ENCODE measurements around the gene ZEB1. TPM values are rescaled to one million over a fixed set of nuclear protein-coding genes. Genes with fewer than 3 reads are reported as not detected.

The ZEB1 gene
- total and polyA plus RNA-seq, 2 of the 13 experiments (the other 11 are each of a cell fraction or from before 2014, with no cell fraction given) = 9.6 to 18.0 TPM

DNA sequence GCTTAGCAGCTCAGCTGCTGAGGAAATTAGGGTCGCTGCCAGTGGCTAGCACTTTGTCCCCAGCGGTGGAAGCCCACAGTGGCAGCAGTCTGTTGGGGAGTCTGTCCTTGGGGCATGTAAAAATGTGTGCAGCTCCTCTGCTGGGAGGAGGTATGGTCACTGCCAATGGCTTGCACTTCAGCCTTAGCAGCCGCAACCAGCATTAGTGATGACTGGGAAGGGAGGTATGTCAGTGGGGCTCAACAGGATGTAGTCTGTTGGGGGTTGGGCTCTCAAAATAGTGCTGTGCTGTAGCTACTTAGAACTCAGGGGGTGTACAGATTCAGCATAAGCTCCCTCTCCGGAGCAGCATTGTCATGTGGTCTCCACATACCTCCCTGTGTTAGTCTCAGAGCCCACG, 189.9 kb downstream of the ZEB1 start (continued):
- TF ChIP-seq, protein P1, sequence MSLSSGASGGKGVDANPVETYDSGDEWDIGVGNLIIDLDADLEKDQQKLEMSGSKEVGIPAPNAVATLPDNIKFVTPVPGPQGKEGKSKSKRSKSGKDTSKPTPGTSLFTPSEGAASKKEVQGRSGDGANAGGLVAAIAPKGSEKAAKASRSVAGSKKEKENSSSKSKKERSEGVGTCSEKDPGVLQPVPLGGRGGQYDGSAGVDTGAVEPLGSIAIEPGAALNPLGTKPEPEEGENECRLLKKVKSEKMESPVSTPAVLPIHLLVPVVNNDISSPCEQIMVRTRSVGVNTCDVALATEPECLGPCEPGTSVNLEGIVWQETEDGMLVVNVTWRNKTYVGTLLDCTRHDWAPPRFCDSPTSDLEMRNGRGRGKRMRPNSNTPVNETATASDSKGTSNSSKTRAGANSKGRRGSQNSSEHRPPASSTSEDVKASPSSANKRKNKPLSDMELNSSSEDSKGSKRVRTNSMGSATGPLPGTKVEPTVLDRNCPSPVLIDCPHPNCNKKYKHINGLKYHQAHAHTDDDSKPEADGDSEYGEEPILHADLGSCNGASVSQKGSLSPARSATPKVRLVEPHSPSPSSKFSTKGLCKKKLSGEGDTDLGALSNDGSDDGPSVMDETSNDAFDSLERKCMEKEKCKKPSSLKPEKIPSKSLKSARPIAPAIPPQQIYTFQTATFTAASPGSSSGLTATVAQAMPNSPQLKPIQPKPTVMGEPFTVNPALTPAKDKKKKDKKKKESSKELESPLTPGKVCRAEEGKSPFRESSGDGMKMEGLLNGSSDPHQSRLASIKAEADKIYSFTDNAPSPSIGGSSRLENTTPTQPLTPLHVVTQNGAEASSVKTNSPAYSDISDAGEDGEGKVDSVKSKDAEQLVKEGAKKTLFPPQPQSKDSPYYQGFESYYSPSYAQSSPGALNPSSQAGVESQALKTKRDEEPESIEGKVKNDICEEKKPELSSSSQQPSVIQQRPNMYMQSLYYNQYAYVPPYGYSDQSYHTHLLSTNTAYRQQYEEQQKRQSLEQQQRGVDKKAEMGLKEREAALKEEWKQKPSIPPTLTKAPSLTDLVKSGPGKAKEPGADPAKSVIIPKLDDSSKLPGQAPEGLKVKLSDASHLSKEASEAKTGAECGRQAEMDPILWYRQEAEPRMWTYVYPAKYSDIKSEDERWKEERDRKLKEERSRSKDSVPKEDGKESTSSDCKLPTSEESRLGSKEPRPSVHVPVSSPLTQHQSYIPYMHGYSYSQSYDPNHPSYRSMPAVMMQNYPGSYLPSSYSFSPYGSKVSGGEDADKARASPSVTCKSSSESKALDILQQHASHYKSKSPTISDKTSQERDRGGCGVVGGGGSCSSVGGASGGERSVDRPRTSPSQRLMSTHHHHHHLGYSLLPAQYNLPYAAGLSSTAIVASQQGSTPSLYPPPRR (CRISPR knock-in tag; IDR thresholded peaks at IDR 0.05; ENCODE audit: borderline replicate concordance) = no peak
- TF ChIP-seq ZFP62 (CRISPR knock-in tag; IDR thresholded peaks at IDR 0.05) (no peak), EZH2 (conservative IDR thresholded peaks at IDR 0.05; ENCODE audit: low read depth, low read length) (no peak)
- TF ChIP-seq, protein P2, sequence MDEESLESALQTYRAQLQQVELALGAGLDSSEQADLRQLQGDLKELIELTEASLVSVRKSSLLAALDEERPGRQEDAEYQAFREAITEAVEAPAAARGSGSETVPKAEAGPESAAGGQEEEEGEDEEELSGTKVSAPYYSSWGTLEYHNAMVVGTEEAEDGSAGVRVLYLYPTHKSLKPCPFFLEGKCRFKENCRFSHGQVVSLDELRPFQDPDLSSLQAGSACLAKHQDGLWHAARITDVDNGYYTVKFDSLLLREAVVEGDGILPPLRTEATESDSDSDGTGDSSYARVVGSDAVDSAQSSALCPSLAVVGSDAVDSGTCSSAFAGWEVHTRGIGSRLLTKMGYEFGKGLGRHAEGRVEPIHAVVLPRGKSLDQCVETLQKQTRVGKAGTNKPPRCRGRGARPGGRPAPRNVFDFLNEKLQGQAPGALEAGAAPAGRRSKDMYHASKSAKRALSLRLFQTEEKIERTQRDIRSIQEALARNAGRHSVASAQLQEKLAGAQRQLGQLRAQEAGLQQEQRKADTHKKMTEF (CRISPR knock-in tag; IDR thresholded peaks at IDR 0.05) = no peak

DNA sequence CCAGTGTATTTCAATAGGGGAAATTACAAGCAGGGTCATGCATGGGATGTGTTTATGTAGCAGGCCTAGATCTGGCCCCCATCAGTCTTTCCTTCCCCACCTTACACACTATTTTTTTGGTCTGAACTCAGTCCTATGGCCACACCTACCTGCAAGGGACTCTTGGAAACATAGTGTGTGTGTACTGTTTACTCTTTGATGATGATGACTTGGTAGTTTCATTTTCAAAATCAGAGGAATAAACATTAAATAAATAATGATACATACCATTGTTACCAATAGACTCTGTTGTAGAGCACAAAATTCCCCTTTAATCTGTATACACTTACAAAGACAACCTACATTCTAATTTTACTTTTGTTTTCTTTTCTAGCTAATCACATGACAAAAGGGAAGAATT, 191.0 kb downstream of the ZEB1 start:
- DNase-seq (ENCODE audit: low spot score) = no peak
- H3K4me1 ChIP-seq (ENCODE audit: insufficient read depth, low read length) = no peaks in the 10 kb centered on the region
- H3K9me3 ChIP-seq (ENCODE audit: low read length) = peaks cover 31% of the 10 kb centered on the region
- ChIA-PET CTCF (ENCODE audit: low intra/inter-chr PET ratio, low total read pairs) (no interaction called here), POLR2A (no interaction called here)
- no peak overlapping the region for H3K9ac ChIP-seq (ENCODE audit: insufficient read depth, low read depth, low read length)
- no peak overlapping the region for H2AFZ ChIP-seq (ENCODE audit: low read length)
- H3K27ac ChIP-seq (ENCODE audit: extremely low read length, insufficient read depth, low read length) = no peak overlapping the region
- ATAC-seq = no peak
- in situ Hi-C loops (cut with HindIII; ENCODE audit: extremely low pct_ligation_motif_present, low pct_unique_long_range_greater_than_20kb) (no loop called here), intact Hi-C loops (cut with micrococcal nuclease; ENCODE audit: unreplicated experiment) (no loop called here)
- no peaks in the 10 kb centered on the region for H4K20me1 ChIP-seq (ENCODE audit: insufficient read depth, low read length)
- H3K79me2 ChIP-seq (ENCODE audit: insufficient read depth, low read length) = no peaks in the 10 kb centered on the region
- no peak overlapping the region for H3K4me2 ChIP-seq (ENCODE audit: low read depth, low read length)
- peaks cover 5 to 11% of the 10 kb centered on the region in 2 experiments; a peak in 3 of 5 replicates for H3K36me3 ChIP-seq (replicated peaks in 1 of 2; ENCODE audit: control insufficient read depth in 1 of 2, insufficient read depth in 2 of 2, low read length in 2 of 2)
- H3K4me3 ChIP-seq (replicated peaks in 1 of 3; ENCODE audit: insufficient read depth in 1 of 3, low read depth in 2 of 3, low read length in 3 of 3) = no peak overlapping the region
- no peak for FAIRE-seq
- no peaks in the 10 kb centered on the region for H3K27me3 ChIP-seq (ENCODE audit: control insufficient read depth in 1 of 2, insufficient read depth in 2 of 2, low read length in 2 of 2)
- BruUV-seq (replicated peaks) = no TSS peak
- TF ChIP-seq, protein P3, sequence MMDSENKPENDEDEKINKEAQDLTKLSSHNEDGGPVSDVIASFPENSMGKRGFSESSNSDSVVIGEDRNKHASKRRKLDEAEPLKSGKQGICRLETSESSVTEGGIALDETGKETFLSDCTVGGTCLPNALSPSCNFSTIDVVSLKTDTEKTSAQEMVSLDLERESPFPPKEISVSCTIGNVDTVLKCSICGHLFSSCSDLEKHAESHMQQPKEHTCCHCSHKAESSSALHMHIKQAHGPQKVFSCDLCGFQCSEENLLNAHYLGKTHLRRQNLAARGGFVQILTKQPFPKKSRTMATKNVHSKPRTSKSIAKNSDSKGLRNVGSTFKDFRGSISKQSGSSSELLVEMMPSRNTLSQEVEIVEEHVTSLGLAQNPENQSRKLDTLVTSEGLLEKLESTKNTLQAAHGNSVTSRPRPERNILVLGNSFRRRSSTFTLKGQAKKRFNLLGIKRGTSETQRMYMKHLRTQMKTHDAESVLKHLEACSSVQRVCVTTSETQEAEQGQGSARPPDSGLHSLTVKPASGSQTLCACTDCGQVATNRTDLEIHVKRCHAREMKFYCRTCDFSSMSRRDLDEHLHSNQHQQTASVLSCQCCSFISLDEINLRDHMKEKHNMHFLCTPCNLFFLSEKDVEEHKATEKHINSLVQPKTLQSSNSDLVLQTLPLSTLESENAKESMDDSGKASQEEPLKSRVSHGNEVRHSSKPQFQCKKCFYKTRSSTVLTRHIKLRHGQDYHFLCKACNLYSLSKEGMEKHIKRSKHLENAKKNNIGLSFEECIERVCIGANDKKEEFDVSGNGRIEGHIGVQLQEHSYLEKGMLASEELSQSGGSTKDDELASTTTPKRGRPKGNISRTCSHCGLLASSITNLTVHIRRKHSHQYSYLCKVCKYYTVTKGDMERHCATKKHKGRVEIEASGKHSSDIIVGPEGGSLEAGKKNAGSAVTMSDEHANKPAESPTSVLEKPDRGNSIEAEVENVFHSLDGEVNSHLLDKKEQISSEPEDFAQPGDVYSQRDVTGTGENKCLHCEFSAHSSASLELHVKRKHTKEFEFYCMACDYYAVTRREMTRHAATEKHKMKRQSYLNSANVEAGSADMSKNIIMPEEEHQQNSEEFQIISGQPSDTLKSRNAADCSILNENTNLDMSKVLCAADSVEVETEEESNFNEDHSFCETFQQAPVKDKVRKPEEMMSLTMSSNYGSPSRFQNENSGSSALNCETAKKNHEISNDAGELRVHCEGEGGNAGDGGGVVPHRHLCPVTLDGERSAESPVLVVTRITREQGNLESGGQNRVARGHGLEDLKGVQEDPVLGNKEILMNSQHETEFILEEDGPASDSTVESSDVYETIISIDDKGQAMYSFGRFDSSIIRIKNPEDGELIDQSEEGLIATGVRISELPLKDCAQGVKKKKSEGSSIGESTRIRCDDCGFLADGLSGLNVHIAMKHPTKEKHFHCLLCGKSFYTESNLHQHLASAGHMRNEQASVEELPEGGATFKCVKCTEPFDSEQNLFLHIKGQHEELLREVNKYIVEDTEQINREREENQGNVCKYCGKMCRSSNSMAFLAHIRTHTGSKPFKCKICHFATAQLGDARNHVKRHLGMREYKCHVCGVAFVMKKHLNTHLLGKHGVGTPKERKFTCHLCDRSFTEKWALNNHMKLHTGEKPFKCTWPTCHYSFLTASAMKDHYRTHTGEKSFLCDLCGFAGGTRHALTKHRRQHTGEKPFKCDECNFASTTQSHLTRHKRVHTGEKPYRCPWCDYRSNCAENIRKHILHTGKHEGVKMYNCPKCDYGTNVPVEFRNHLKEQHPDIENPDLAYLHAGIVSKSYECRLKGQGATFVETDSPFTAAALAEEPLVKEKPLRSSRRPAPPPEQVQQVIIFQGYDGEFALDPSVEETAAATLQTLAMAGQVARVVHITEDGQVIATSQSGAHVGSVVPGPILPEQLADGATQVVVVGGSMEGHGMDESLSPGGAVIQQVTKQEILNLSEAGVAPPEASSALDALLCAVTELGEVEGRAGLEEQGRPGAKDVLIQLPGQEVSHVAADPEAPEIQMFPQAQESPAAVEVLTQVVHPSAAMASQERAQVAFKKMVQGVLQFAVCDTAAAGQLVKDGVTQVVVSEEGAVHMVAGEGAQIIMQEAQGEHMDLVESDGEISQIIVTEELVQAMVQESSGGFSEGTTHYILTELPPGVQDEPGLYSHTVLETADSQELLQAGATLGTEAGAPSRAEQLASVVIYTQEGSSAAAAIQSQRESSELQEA (CRISPR knock-in tag; IDR thresholded peaks at IDR 0.05; ENCODE audit: not compliant biosample characterization) = no peak
- TF ChIP-seq, protein P4, sequence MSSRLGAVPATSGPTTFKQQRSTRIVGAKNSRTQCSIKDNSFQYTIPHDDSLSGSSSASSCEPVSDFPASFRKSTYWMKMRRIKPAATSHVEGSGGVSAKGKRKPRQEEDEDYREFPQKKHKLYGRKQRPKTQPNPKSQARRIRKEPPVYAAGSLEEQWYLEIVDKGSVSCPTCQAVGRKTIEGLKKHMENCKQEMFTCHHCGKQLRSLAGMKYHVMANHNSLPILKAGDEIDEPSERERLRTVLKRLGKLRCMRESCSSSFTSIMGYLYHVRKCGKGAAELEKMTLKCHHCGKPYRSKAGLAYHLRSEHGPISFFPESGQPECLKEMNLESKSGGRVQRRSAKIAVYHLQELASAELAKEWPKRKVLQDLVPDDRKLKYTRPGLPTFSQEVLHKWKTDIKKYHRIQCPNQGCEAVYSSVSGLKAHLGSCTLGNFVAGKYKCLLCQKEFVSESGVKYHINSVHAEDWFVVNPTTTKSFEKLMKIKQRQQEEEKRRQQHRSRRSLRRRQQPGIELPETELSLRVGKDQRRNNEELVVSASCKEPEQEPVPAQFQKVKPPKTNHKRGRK (CRISPR knock-in tag; IDR thresholded peaks at IDR 0.05) = no peak
